CD4-positive, CD25-positive, alpha-beta regulatory T cell (primary cell): ENCODE data around the gene KRT74. TPM values are rescaled to one million over a fixed set of nuclear protein-coding genes. Genes with fewer than 3 reads are reported as not detected.

Experiments
- ATAC-seq, 2 donors: fragments of 150-1000 bp; cut with Tn5 transposase; one replicate each; pipeline ENCODE4 v1.10.0; 2021; ENCODE audit warnings: low read depth in 2 of 2, moderate number of reproducible peaks in 2 of 2, moderate library complexity in 1 of 2
- DNase-seq, 3 donors: peaks; one replicate each; pipeline versions ENCODE4 v3.0.0 to v3.0.0-alpha.2; 2012 to 2022; ENCODE audit warnings: mixed read lengths in 1 of 3
- H3K27ac ChIP-seq: one replicate; pipeline ENCODE4 v1.7.0; 2013; ENCODE audit warnings: mild to moderate bottlenecking, low read length; ENCODE audit not compliant: insufficient read depth, poor library complexity, severe bottlenecking
- H3K27me3 ChIP-seq: one replicate; pipeline ENCODE4 v1.7.0; 2013; ENCODE audit warnings: low read length; ENCODE audit not compliant: control insufficient read depth, insufficient read depth
- H3K36me3 ChIP-seq: one replicate; pipeline ENCODE4 v1.7.0; 2013; ENCODE audit warnings: mild to moderate bottlenecking, low read length, moderate library complexity; ENCODE audit not compliant: control insufficient read depth, insufficient read depth
- H3K4me1 ChIP-seq: 2 replicates; pipeline ENCODE4 v1.7.0; 2013; ENCODE audit warnings: mild to moderate bottlenecking, low read length; ENCODE audit not compliant: insufficient read depth, control insufficient read depth, poor library complexity, severe bottlenecking
- H3K4me3 ChIP-seq: one replicate; pipeline ENCODE4 v1.7.0; 2013; ENCODE audit warnings: low read depth, mild to moderate bottlenecking, low read length, moderate library complexity
- H3K9me3 ChIP-seq, 2 experiments: 1 replicate in 1 of 2; 2 replicates in 1 of 2; pipeline ENCODE4 v1.7.0; 2013; ENCODE audit warnings: low read length in 2 of 2, mild to moderate bottlenecking in 1 of 2, moderate library complexity in 1 of 2; ENCODE audit not compliant: control insufficient read depth in 2 of 2
- H3K27ac Mint-ChIP-seq, 3 donors: one replicate each; pipeline ENCODE4 v1.8.0; 2020 to 2022; ENCODE audit warnings: mild to moderate bottlenecking in 3 of 3, mixed read lengths in 3 of 3, moderate library complexity in 2 of 3
- H3K27me3 Mint-ChIP-seq: one replicate; pipeline ENCODE4 v1.8.0; 2022; ENCODE audit warnings: mild to moderate bottlenecking, mixed read lengths
- H3K36me3 Mint-ChIP-seq: one replicate; pipeline ENCODE4 v1.8.0; 2020; ENCODE audit warnings: mixed read lengths
- H3K4me1 Mint-ChIP-seq, 4 donors: one replicate each; pipeline ENCODE4 v1.8.0; 2020 to 2022; ENCODE audit warnings: mixed read lengths in 4 of 4, mild to moderate bottlenecking in 1 of 4
- H3K4me3 Mint-ChIP-seq, 4 donors: one replicate each; pipeline ENCODE4 v1.8.0; 2020 to 2022; ENCODE audit warnings: mild to moderate bottlenecking in 4 of 4, mixed read lengths in 4 of 4, moderate library complexity in 3 of 4
- H3K9me3 Mint-ChIP-seq, 7 donors: one replicate each; pipeline ENCODE4 v1.8.0; 2020 to 2022; ENCODE audit warnings: mixed read lengths in 7 of 7, mild to moderate bottlenecking in 3 of 7, moderate library complexity in 2 of 7
- polyA plus RNA-seq, 4 donors: library from polyadenylated mRNA; unstranded; fragments of 300-500 nt; fragmentation: Illumina TruSeq; gene quantifications; one replicate each; pipeline ENCODE4 v1.2.3, GENCODE V29; 2021
- total RNA-seq: library from RNA; stranded (reverse); gene quantifications from one replicate; pipeline ENCODE4 v1.2.3, GENCODE V29; 2022

The KRT74 gene
- total RNA-seq (not detected), polyA plus RNA-seq (not detected)

- Mint-ChIP-seq H3K27ac (no peak within 1 kb of the TSS), H3K36me3 (no peaks in the 10 kb centered on the region), H3K4me3 (no peak within 1 kb of the TSS), H3K4me1 (no peaks in the 10 kb centered on the region), H3K9me3 (no peaks in the 10 kb centered on the region), H3K27me3 (peaks cover 11% of the 10 kb centered on the region)
- Histone ChIP-seq H3K36me3 (no peaks in the 10 kb centered on the region), H3K4me1 (no peaks in the 10 kb centered on the region), H3K4me3 (no peak within 1 kb of the TSS), H3K27me3 (no peaks in the 10 kb centered on the region), H3K27ac (no peak within 1 kb of the TSS), H3K9me3 (no peaks in the 10 kb centered on the region)
- no peak for DNase-seq
- ATAC-seq = no peak
Observed at GRCh38 chr12:52573743-52574142, at the start of gene KRT74. Gene KRT74, minus strand, starts transcription at chr12:52573843. Its CDS starts 66 bp downstream, at chr12:52573777.

DNA sequence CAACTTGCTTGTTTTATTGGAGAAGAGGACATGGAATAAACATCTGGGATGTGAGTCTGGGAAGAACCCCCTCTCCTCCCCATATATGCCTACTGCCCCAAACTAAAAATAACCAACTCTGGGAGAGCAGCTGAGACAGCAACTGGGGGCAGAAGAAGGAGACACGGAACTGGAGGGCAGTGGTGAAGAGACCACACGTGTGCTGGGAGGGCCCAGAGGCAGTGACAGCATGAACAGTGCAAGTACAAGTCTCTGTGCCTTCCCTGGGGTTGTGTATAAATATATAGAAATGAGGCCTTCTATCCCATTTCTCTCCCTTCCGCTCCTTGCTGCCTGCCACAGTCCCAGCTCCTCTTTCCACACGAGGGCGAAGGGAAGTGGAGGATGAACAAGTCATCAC lies 48.7 kb upstream of the KRT74 start:
- H3K4me1 Mint-ChIP-seq = peaks cover 0 to 14% (median 1%) of the 10 kb centered on the region in 4 donors
- H3K27me3 Mint-ChIP-seq = peaks cover 18% of the 10 kb centered on the region
- Histone ChIP-seq H3K36me3 (no peaks in the 10 kb centered on the region), H3K4me3 (no peak overlapping the region), H3K27me3 (peaks cover 3% of the 10 kb centered on the region), H3K27ac (no peak overlapping the region), H3K4me1 (no peaks in the 10 kb centered on the region), H3K9me3 (no peaks in the 10 kb centered on the region)
- H3K27ac Mint-ChIP-seq = peak overlapping the region in 1 of 3 donors; percentile 3
- DNase-seq = no peak
- no peak overlapping the region for H3K4me3 Mint-ChIP-seq
- H3K9me3 Mint-ChIP-seq = peaks cover 0 to 2% (median 0%) of the 10 kb centered on the region in 7 donors
- ATAC-seq = no peak
- no peaks in the 10 kb centered on the region for H3K36me3 Mint-ChIP-seq

DNA sequence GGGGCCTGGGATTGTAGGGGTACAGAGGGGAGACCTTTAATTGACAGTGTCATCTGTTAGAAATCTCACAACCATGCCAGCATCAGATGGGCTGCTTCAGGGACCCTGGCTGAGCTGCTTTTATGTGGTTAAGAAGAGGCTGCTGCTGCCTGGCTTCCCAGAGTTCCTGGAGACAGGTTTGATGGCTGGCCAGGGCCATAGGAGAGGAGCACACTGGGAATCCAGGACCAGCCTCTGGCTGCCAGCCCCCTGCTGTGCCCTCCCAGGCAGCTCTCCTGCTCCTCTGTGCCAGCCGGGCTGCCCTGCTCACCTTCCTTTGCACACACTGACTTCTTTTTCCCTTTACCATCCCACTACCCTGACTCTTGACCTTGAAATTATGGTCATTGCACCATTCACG lies 45.2 kb upstream of the KRT74 start:
- DNase-seq (no peak), ATAC-seq (no peak)
- no peaks in the 10 kb centered on the region for H3K36me3 ChIP-seq
- Mint-ChIP-seq H3K4me1 (peaks cover 0 to 44% (median 2%) of the 10 kb centered on the region in 4 donors), H3K36me3 (no peaks in the 10 kb centered on the region), H3K27ac (peak overlapping the region in 1 of 3 donors; percentile 34), H3K9me3 (peaks cover 0 to 2% (median 0%) of the 10 kb centered on the region in 7 donors), H3K27me3 (peaks cover 19% of the 10 kb centered on the region), H3K4me3 (no peak overlapping the region)
- no peak overlapping the region for H3K27ac ChIP-seq
- no peak overlapping the region for H3K4me3 ChIP-seq
- peaks cover 3% of the 10 kb centered on the region for H3K27me3 ChIP-seq
- no peaks in the 10 kb centered on the region for H3K9me3 ChIP-seq
- H3K4me1 ChIP-seq = peaks cover 6% of the 10 kb centered on the region

DNA sequence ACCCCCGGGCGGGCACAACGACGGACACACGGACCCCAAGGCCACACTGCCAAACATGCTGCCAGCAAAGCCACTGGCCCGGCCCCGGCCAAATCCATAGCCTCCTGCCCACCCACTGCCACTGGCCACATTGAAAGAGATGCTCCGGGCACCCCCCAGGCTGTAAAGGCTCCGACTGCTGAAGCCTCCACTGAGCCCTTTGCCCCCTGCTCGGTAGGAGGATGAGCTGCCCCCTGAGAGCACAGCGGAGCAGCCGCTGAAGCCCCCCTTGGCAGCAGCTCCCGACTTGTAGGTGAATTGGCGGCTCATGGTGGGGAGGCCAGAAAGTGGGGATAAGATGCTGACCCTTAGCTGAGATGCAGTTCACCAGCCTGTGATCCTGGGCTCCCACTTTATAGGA lies 44.6 kb upstream of the KRT74 start, which contains the start of gene KRT73:
TSS of gene KRT73 (minus strand) at position 344 of the 400 bp plus-strand sequence. CDS start at position 309, 35 bp downstream.
- Histone ChIP-seq H3K36me3 (no peaks in the 10 kb centered on the region), H3K9me3 (no peaks in the 10 kb centered on the region), H3K27me3 (peaks cover 3% of the 10 kb centered on the region), H3K4me3 (no peak within 1 kb of the TSS), H3K27ac (no peak within 1 kb of the TSS), H3K4me1 (peaks cover 6% of the 10 kb centered on the region)
- DNase-seq (no peak), ATAC-seq (no peak)
- Mint-ChIP-seq H3K27ac (peak within 1 kb of the TSS in 1 of 3 donors; percentile 34), H3K9me3 (peaks cover 0 to 2% (median 0%) of the 10 kb centered on the region in 7 donors), H3K4me3 (no peak within 1 kb of the TSS), H3K36me3 (no peaks in the 10 kb centered on the region), H3K27me3 (peaks cover 22% of the 10 kb centered on the region), H3K4me1 (peaks cover 0 to 50% (median 4%) of the 10 kb centered on the region in 4 donors)

DNA sequence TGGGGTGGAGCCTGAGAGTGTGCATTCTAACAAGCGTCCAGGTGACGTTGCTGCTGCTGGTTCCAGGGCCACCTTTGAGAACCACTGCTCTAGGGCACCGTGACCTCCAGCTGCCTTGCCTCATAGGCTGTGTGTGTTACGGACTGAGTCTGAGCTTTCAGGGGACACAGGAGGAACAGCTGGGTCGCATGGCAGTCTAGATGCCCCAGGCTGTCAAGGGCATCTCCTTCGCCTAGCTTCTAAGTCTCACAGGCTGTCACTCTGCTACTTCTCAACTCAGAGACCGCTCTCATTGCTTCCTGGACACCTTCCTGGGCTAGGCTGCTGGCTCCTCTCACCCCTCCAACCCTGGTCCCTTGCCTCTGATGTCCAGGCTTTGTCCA lies 43.8 kb upstream of the KRT74 start:
- Mint-ChIP-seq H3K4me3 (peak overlapping the region in 1 of 4 donors; percentile 2), H3K4me1 (peaks cover 0 to 58% (median 4%) of the 10 kb centered on the region in 4 donors), H3K27ac (peak overlapping the region in 2 of 3 donors; percentile 83 to 89), H3K27me3 (peaks cover 16% of the 10 kb centered on the region), H3K9me3 (peaks cover 0 to 2% (median 0%) of the 10 kb centered on the region in 7 donors), H3K36me3 (no peaks in the 10 kb centered on the region)
- DNase-seq = no peak
- Histone ChIP-seq H3K9me3 (no peaks in the 10 kb centered on the region), H3K4me3 (no peak overlapping the region), H3K27me3 (peaks cover 3% of the 10 kb centered on the region), H3K27ac (no peak overlapping the region), H3K4me1 (peaks cover 6% of the 10 kb centered on the region), H3K36me3 (no peaks in the 10 kb centered on the region)
- no peak for ATAC-seq

GRCh38 chr12:52616680-52617402 lies 43.2 kb upstream of the KRT74 start:
- Histone ChIP-seq H3K27ac (no peak overlapping the region), H3K9me3 (no peaks in the 10 kb centered on the region), H3K4me3 (no peak overlapping the region), H3K27me3 (peaks cover 3% of the 10 kb centered on the region), H3K36me3 (no peaks in the 10 kb centered on the region), H3K4me1 (peaks cover 6% of the 10 kb centered on the region)
- H3K4me3 Mint-ChIP-seq = no peak overlapping the region
- peaks cover 0 to under 1% (median 0%) of the 10 kb centered on the region in 7 donors for H3K9me3 Mint-ChIP-seq
- DNase-seq (no peak), ATAC-seq (no peak)
- no peaks in the 10 kb centered on the region for H3K36me3 Mint-ChIP-seq
- H3K27me3 Mint-ChIP-seq = peaks cover 16% of the 10 kb centered on the region
- H3K27ac Mint-ChIP-seq = peak overlapping the region; percentile 40 to 89 (median 83)
- H3K4me1 Mint-ChIP-seq = peaks cover 0 to 63% (median 4%) of the 10 kb centered on the region in 4 donors

DNA sequence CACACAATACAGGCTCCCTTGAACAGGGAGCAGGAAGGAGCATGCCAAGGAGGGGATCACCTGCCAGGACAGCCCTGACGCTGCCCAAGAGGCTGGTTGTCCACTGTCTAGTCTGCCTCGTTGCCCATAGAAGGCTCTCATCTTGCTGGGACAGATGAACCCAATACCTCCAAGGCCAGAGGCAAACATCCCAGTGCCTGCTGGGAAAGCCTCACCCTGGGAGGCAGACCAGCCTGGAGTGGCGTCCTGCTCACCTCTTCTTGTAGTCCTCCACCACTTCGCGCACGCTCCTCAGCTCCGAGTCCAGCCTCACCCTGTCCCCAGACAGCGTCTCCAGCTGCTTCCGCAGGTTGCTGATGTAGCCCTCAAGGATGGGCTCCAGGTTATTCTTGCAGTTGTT lies 42.3 kb upstream of the KRT74 start:
- H3K4me1 Mint-ChIP-seq = peaks cover 0 to 69% (median 4%) of the 10 kb centered on the region in 4 donors
- peaks cover 14% of the 10 kb centered on the region for H3K27me3 Mint-ChIP-seq
- H3K9me3 Mint-ChIP-seq = no peaks in the 10 kb centered on the region
- Histone ChIP-seq H3K9me3 (no peaks in the 10 kb centered on the region), H3K27me3 (peaks cover 2% of the 10 kb centered on the region), H3K4me3 (no peak overlapping the region), H3K36me3 (no peaks in the 10 kb centered on the region), H3K27ac (no peak overlapping the region), H3K4me1 (peaks cover 6% of the 10 kb centered on the region)
- H3K4me3 Mint-ChIP-seq = no peak overlapping the region
- peak overlapping the region in 2 of 3 donors; percentile 83 to 89 for H3K27ac Mint-ChIP-seq
- DNase-seq (no peak), ATAC-seq (no peak)
- no peaks in the 10 kb centered on the region for H3K36me3 Mint-ChIP-seq
